H9 (cell line): ENCODE results near the gene HLF. TPM values are rescaled to one million over a fixed set of nuclear protein-coding genes. Genes with fewer than 3 reads are reported as not detected.

Experiments used
- DNase-seq: peaks from one replicate; pipeline ENCODE4 v3.0.0-alpha.2; 2017
- H2AFZ ChIP-seq: one replicate; pipeline ENCODE4 v1.6.1; 2013; ENCODE audit warnings: mild to moderate bottlenecking, low read length, control low read depth, moderate library complexity
- H2AK5ac ChIP-seq: 2 replicates; pipeline ENCODE4 v1.6.1; 2013; ENCODE audit warnings: low read length, control low read depth, mixed read lengths; ENCODE audit not compliant: insufficient read length
- H2BK120ac ChIP-seq: one replicate; pipeline ENCODE4 v1.6.1; 2013; ENCODE audit warnings: low read depth, mild to moderate bottlenecking, low read length, control low read depth, inconsistent platforms; ENCODE audit not compliant: poor library complexity, severe bottlenecking
- H2BK12ac ChIP-seq: 2 replicates; pipeline ENCODE4 v1.6.1; 2013; ENCODE audit warnings: low read length, control low read depth, mixed read lengths, low read depth; ENCODE audit not compliant: insufficient read length
- H2BK15ac ChIP-seq: 2 replicates; pipeline ENCODE4 v1.6.1; 2013; ENCODE audit warnings: low read depth, low read length, control low read depth
- H2BK20ac ChIP-seq: one replicate; pipeline ENCODE4 v1.6.1; 2013; ENCODE audit warnings: low read depth, mild to moderate bottlenecking, low read length, control low read depth, inconsistent platforms; ENCODE audit not compliant: poor library complexity, severe bottlenecking
- H2BK5ac ChIP-seq: 2 replicates; pipeline ENCODE4 v1.6.1; 2013; ENCODE audit warnings: low read length, control low read depth, mixed read lengths; ENCODE audit not compliant: insufficient read length
- H3K14ac ChIP-seq: 2 replicates; pipeline ENCODE4 v1.6.1; 2013; ENCODE audit warnings: low read length, control low read depth; ENCODE audit not compliant: insufficient read depth
- H3K18ac ChIP-seq: 2 replicates; pipeline ENCODE4 v1.6.1; 2013; ENCODE audit warnings: low read depth, mild to moderate bottlenecking, mixed read lengths, low read length, control low read depth; ENCODE audit not compliant: insufficient read length
- H3K23ac ChIP-seq: 2 replicates; pipeline ENCODE4 v1.6.1; 2013; ENCODE audit warnings: low read length, control low read depth, mixed read lengths, low read depth; ENCODE audit not compliant: insufficient read length
- H3K23me2 ChIP-seq: 2 replicates; pipeline ENCODE4 v1.6.1; 2013; ENCODE audit warnings: low read depth, mild to moderate bottlenecking, mixed read lengths, low read length, control low read depth; ENCODE audit not compliant: insufficient read length, poor library complexity, severe bottlenecking
- H3K27ac ChIP-seq: 2 replicates; pipeline ENCODE4 v1.5.1; 2013; ENCODE audit warnings: low read length, control low read depth, mixed read lengths, low read depth; ENCODE audit not compliant: insufficient read length
- H3K27me3 ChIP-seq: 2 replicates; pipeline ENCODE4 v1.6.1; 2013; ENCODE audit warnings: low read length, control low read depth, inconsistent platforms; ENCODE audit not compliant: insufficient read depth
- H3K4ac ChIP-seq: 2 replicates; pipeline ENCODE4 v1.6.1; 2013; ENCODE audit warnings: low read depth, mild to moderate bottlenecking, control low read depth, inconsistent platforms, low read length, moderate library complexity
- H3K4me1 ChIP-seq: 2 replicates; pipeline ENCODE4 v1.6.1; 2013; ENCODE audit warnings: low read length, control low read depth, inconsistent platforms; ENCODE audit not compliant: insufficient read depth
- H3K4me2 ChIP-seq: 2 replicates; pipeline ENCODE4 v1.6.1; 2013; ENCODE audit warnings: low read length, control low read depth, mixed read lengths; ENCODE audit not compliant: insufficient read length, insufficient read depth
- H3K56ac ChIP-seq: 2 replicates; pipeline ENCODE4 v1.6.1; 2013; ENCODE audit warnings: low read depth, mild to moderate bottlenecking, mixed read lengths, low read length, control low read depth; ENCODE audit not compliant: insufficient read length
- H3K79me1 ChIP-seq: 2 replicates; pipeline ENCODE4 v1.6.1; 2013; ENCODE audit warnings: low read depth, mild to moderate bottlenecking, moderate library complexity, low read length, control low read depth, inconsistent platforms; ENCODE audit not compliant: insufficient read depth, poor library complexity, severe bottlenecking
- H3K79me2 ChIP-seq: 2 replicates; pipeline ENCODE4 v1.6.1; 2013; ENCODE audit warnings: low read length, control low read depth, inconsistent platforms; ENCODE audit not compliant: insufficient read depth
- H3K9ac ChIP-seq: 2 replicates; pipeline ENCODE4 v1.6.1; 2013; ENCODE audit warnings: low read length, control low read depth, mixed read lengths; ENCODE audit not compliant: insufficient read length; ENCODE audit errors: extremely low read depth
- H3K9me3 ChIP-seq: one replicate; pipeline ENCODE4 v1.6.1; 2013; ENCODE audit warnings: low read depth, low read length, inconsistent platforms; ENCODE audit not compliant: control insufficient read depth
- H3T11ph ChIP-seq: one replicate; pipeline ENCODE4 v1.6.1; 2013; ENCODE audit warnings: mild to moderate bottlenecking, low read length, control low read depth, inconsistent platforms
- H4K20me1 ChIP-seq: one replicate; pipeline ENCODE4 v1.6.1; 2013; ENCODE audit not compliant: control insufficient read depth, insufficient read length, insufficient read depth
- H4K5ac ChIP-seq: 2 replicates; pipeline ENCODE4 v1.6.1; 2013; ENCODE audit warnings: low read depth, mild to moderate bottlenecking, mixed read lengths, low read length, control low read depth; ENCODE audit not compliant: insufficient read length
- H4K8ac ChIP-seq: replicated peaks from 2 replicates; pipeline ENCODE4 v1.6.1; 2013; ENCODE audit warnings: low read length, control low read depth, mixed read lengths, low read depth; ENCODE audit not compliant: insufficient read length
- H4K91ac ChIP-seq: 2 replicates; pipeline ENCODE4 v1.6.1; 2013; ENCODE audit warnings: low read depth, mild to moderate bottlenecking, moderate library complexity, mixed read lengths, low read length, control low read depth; ENCODE audit not compliant: insufficient read length
- H3K27ac Mint-ChIP-seq, 3 experiments: 2 replicates in 2 of 3; 3 replicates in 1 of 3; pipeline ENCODE4 v1.8.0; 2020 to 2021; ENCODE audit warnings: mixed read lengths in 3 of 3, mild to moderate bottlenecking in 1 of 3, moderate library complexity in 1 of 3
- H3K27me3 Mint-ChIP-seq: 2 replicates; pipeline ENCODE4 v1.8.0; 2021; ENCODE audit warnings: low read depth, mild to moderate bottlenecking, moderate library complexity, mixed read lengths
- H3K36me3 Mint-ChIP-seq, 3 experiments: 2 replicates in 2 of 3; 3 replicates in 1 of 3; pipeline ENCODE4 v1.8.0; 2020 to 2021; ENCODE audit warnings: low read depth in 3 of 3, mixed read lengths in 3 of 3; ENCODE audit not compliant: insufficient read depth in 1 of 3
- H3K4me1 Mint-ChIP-seq, 2 experiments: 2 replicates each; pipeline ENCODE4 v1.8.0; 2020; ENCODE audit warnings: mixed read lengths in 2 of 2
- H3K4me3 Mint-ChIP-seq, 2 experiments: 2 replicates in 1 of 2; 3 replicates in 1 of 2; pipeline ENCODE4 v1.8.0; 2020 to 2021; ENCODE audit warnings: mild to moderate bottlenecking in 2 of 2, mixed read lengths in 2 of 2, moderate library complexity in 1 of 2
- H3K9me3 Mint-ChIP-seq, 2 experiments: 2 replicates in 1 of 2; 3 replicates in 1 of 2; pipeline ENCODE4 v1.8.0; 2020; ENCODE audit warnings: mild to moderate bottlenecking in 2 of 2, mixed read lengths in 2 of 2, moderate library complexity in 1 of 2
- CTCF ChIP-seq: fragments of 200-600 bp; sonication (generic); conservative IDR thresholded peaks from 3 replicates; pipeline ENCODE4 v1.8.0; 2021; ENCODE audit warnings: antibody characterized with exemption, mild to moderate bottlenecking
- WGBS: extraction: QIAGEN DNeasy Blood & Tissue Kit; methylation state at CpG from one replicate; pipeline ENCODE4 v1.1.7; 2013; ENCODE audit warnings: missing lambda C conversion rate, low lambda C conversion rate, mixed read lengths; ENCODE audit not compliant: insufficient read length; ENCODE audit errors: extremely low coverage; 5-methylcytosine and 5-hydroxymethylcytosine counted together
- total RNA-seq: library from RNA; stranded (reverse); gene quantifications from 2 replicates; pipeline ENCODE4 v1.2.1, GENCODE V29; 2021

HLF gene
- total RNA-seq, 1 experiment from 2014 or later = 0.17 TPM

GRCh38 chr17:55216888-55217287 lies 47.9 kb upstream of the HLF start:
- Histone ChIP-seq H3K79me2 (no peaks in the 10 kb centered on the region), H2AK5ac (no peak overlapping the region), H3K23ac (no peak overlapping the region), H3K23me2 (no peaks in the 10 kb centered on the region), H4K8ac (no peak overlapping the region), H2BK12ac (no peak overlapping the region), H4K5ac (no peak overlapping the region), H4K91ac (no peak overlapping the region), H3K9me3 (no peaks in the 10 kb centered on the region), H3K79me1 (no peaks in the 10 kb centered on the region), H3K27ac (no peak overlapping the region), H3K27me3 (no peaks in the 10 kb centered on the region), H3K9ac (no peak overlapping the region), H3K4ac (no peak overlapping the region), H4K20me1 (no peaks in the 10 kb centered on the region), H3K4me1 (no peaks in the 10 kb centered on the region), H3K4me2 (no peak overlapping the region), H3K18ac (no peak overlapping the region), H2BK5ac (no peak overlapping the region), H2BK15ac (no peak overlapping the region), H3K56ac (no peak overlapping the region), H3K14ac (no peak overlapping the region), H3T11ph (no peak overlapping the region), H2AFZ (no peak overlapping the region), H2BK20ac (no peak overlapping the region), H2BK120ac (no peak overlapping the region)
- no peak for TF ChIP-seq CTCF
- Mint-ChIP-seq H3K9me3 (peaks cover 0 to 3% of the 10 kb centered on the region in 2 experiments; a peak in 2 of 5 replicates), H3K36me3 (peaks cover 0 to 7% (median 2%) of the 10 kb centered on the region in 3 experiments; a peak in 2 of 7 replicates), H3K4me1 (no peaks in the 10 kb centered on the region), H3K27me3 (no peaks in the 10 kb centered on the region; the same call in 1 of the 2 replicates), H3K27ac (no peak overlapping the region), H3K4me3 (no peak overlapping the region)
- no CpG with 5 or more reads among the region's 3 CpGs for WGBS
- DNase-seq = no peak
